ENCODE results near the gene ECEL1.

The ECEL1 gene

GRCh38 chr2:232482301-232483238 lies 5.1 kb downstream of the ECEL1 start:
- DNase-seq, result no peak

- DNase-seq, result no peak
Measured at GRCh38 chr2:232481322-232482140, 6.1 kb downstream of the ECEL1 start.

- DNase-seq, result no peak
Measured at GRCh38 chr2:232480201-232481190, 7.1 kb downstream of the ECEL1 start.

GRCh38 chr2:232479341-232480200 lies 8.1 kb downstream of the ECEL1 start:
- DNase-seq, result no peak

- no peak for DNase-seq
Measured at GRCh38 chr2:232478571-232479340, 8.9 kb downstream of the ECEL1 start.

- no peak for DNase-seq
Measured at GRCh38 chr2:232477751-232478510, 9.7 kb downstream of the ECEL1 start.

GRCh38 chr2:232476791-232477190 lies 10.8 kb downstream of the ECEL1 start:
- DNase-seq, result no peak

GRCh38 chr2:232476045-232476444 lies 11.6 kb downstream of the ECEL1 start:
- no peak for DNase-seq

- DNase-seq, result peak; percentile 95
Measured at GRCh38 chr2:232473467-232473890, 14.2 kb downstream of the ECEL1 start.

GRCh38 chr2:232466221-232466620 lies 21.4 kb downstream of the ECEL1 start:
- no peak for DNase-seq

GRCh38 chr2:232465061-232465460 lies 22.6 kb downstream of the ECEL1 start:
- no peak for DNase-seq

GRCh38 chr2:232464544-232464885 lies 23.1 kb downstream of the ECEL1 start:
- DNase-seq, result no peak

- no peak for DNase-seq
Measured at GRCh38 chr2:232463701-232464543, 23.7 kb downstream of the ECEL1 start.

- no peak for DNase-seq
Measured at GRCh38 chr2:232460171-232460570, 27.5 kb downstream of the ECEL1 start.

GRCh38 chr2:232459419-232460035 lies 28.1 kb downstream of the ECEL1 start:
- DNase-seq, result no peak

- no peak for DNase-seq
Measured at GRCh38 chr2:232458661-232459418, 28.8 kb downstream of the ECEL1 start.

- DNase-seq, result no peak
Measured at GRCh38 chr2:232458051-232458660, 29.5 kb downstream of the ECEL1 start.

Data from NCI-H524 treated with DMSO at 0.1 percent for 48 hours (cell line).